ENCODE measurements around the gene BRD3OS.

BRD3OS gene

GRCh38 chr9:133993635-133994253 lies 31.5 kb upstream of the BRD3OS start:
- Mint-ChIP-seq H3K27ac (no peak overlapping the region), H3K4me1 (ENCODE audit: low read depth) (peaks cover 5% of the 10 kb centered on the region), H3K27me3 (peaks cover 24% of the 10 kb centered on the region), H3K36me3 (ENCODE audit: low read depth) (no peaks in the 10 kb centered on the region), H3K9me3 (no peaks in the 10 kb centered on the region), H3K4me3 (peak overlapping the region; percentile 61)
- DNase-seq, result no peak

DNA sequence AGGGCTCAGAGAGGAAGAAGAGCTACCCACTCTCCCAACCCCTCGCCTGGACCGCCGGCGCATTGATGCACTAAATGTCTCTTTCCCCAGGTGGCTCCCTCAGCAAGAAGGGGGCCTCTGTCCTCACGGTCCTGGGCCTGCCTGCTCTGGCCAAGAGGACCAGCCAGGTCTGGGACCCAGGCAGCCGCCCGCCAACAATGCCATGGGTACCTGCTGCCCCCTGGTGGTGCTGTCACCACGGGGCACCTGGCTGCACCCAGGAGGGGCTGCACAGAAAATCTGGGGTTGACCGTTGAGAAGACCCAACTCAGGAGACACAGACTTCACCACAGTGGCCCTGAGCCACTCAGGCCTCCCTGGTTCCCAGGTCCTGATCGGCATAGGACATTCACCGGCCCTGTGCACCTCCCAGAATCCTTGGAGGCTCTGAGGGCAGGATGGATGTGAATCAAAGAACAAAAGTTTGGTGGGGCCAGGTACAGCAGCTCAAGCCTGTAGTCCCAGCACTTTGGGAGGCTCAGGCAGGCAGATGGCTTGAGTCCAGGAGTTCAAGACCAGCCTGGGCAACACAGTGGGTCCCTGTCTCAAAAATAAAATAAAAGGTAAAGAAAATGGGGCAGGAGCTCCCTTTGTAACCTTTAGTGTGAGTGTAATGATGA lies 30.8 kb upstream of the BRD3OS start:
- DNase-seq, result peak; percentile 88
- Mint-ChIP-seq H3K27ac (no peak overlapping the region), H3K36me3 (ENCODE audit: low read depth) (no peaks in the 10 kb centered on the region), H3K4me1 (ENCODE audit: low read depth) (peaks cover 5% of the 10 kb centered on the region), H3K4me3 (no peak overlapping the region), H3K9me3 (no peaks in the 10 kb centered on the region), H3K27me3 (peaks cover 24% of the 10 kb centered on the region)

- Mint-ChIP-seq H3K27me3 (peaks cover 17% of the 10 kb centered on the region), H3K4me3 (no peak overlapping the region), H3K27ac (no peak overlapping the region), H3K9me3 (no peaks in the 10 kb centered on the region), H3K36me3 (ENCODE audit: low read depth) (no peaks in the 10 kb centered on the region), H3K4me1 (ENCODE audit: low read depth) (peaks cover 5% of the 10 kb centered on the region)
- no peak for DNase-seq
Measured at GRCh38 chr9:133995012-133995896, 30.0 kb upstream of the BRD3OS start.

- H3K4me1 Mint-ChIP-seq (ENCODE audit: low read depth), result peaks cover 3% of the 10 kb centered on the region
- no peak overlapping the region for H3K4me3 Mint-ChIP-seq
- DNase-seq, result no peak
- H3K27ac Mint-ChIP-seq, result no peak overlapping the region
- no peaks in the 10 kb centered on the region for H3K9me3 Mint-ChIP-seq
- H3K36me3 Mint-ChIP-seq (ENCODE audit: low read depth), result no peaks in the 10 kb centered on the region
- H3K27me3 Mint-ChIP-seq, result peaks cover 8% of the 10 kb centered on the region
Measured at GRCh38 chr9:133996531-133997520, 28.5 kb upstream of the BRD3OS start.

DNA sequence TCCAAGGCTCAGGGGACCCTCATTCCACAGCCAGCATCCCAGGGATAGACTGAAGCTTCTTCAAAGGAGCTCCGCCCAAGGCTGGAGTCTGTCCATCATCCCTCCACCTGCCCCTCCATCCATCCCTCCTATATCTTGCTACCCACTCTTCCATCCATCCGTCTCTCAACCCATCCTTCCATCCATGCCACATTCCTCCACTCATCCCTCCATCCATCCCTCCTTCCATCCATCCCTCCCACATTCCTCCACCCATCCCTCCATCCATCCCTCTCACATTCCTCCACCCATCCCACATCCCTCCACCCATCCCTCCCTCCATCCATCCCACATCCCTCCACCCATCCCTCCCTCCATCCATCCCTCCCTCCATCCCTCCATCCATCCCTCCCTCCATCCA lies 27.7 kb upstream of the BRD3OS start:
- DNase-seq, result no peak
- Mint-ChIP-seq H3K36me3 (ENCODE audit: low read depth) (no peaks in the 10 kb centered on the region), H3K27me3 (peaks cover 8% of the 10 kb centered on the region), H3K4me1 (ENCODE audit: low read depth) (peaks cover 3% of the 10 kb centered on the region), H3K27ac (no peak overlapping the region), H3K9me3 (no peaks in the 10 kb centered on the region), H3K4me3 (no peak overlapping the region)

DNA sequence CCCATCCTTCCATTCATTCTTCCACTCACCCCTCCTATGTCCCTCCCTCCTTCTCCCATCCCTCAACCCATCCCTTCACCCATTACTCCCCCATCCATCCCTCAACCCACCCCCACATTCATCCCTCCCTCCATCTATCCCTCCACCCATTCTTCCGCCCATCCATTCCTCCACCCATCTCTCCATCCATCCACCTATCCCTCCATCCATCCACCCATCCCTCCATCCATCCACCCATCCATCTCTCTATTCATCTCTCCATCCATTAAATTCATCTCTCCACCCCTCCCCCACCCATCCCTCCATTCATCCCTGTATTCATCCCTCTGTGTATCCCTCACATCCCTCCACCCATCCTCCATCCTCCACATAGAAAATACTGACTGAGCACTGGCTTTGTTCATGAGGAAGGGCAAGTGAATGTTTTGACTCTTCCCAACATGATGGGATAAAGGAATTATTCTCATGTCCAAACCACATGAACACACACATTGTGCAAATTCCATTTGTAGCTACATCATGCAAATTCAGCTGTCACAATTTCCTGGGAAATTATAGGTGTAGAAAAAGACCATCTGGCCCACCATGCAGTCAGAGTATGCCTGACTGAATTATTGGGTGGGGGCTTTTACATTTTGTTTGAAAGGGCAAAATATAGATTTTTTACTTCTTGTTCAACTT lies 26.2 kb upstream of the BRD3OS start:
- Mint-ChIP-seq H3K27ac (no peak overlapping the region), H3K4me1 (ENCODE audit: low read depth) (no peaks in the 10 kb centered on the region), H3K27me3 (peaks cover 8% of the 10 kb centered on the region), H3K36me3 (ENCODE audit: low read depth) (no peaks in the 10 kb centered on the region), H3K9me3 (no peaks in the 10 kb centered on the region), H3K4me3 (no peak overlapping the region)
- DNase-seq, result no peak

DNA sequence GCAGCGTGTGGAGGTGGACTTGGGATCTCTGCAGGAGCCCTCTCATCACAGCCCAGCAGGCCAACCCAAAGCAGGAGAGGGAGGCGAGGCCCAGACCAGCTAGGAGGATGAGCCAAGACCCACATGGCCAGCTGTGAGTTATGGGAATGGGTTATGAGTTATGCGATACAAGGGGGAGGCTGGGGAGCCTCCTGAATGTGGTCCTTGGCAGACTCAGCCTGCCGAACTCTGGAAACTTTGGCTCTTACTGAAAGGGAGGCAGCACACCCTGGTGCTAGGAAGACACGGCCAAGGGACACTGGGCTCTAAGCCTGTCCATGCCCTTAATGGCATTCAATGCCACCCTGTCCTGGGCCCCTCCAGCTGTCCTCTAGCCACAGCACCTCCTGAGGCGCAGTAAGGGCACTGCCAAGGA lies 25.4 kb upstream of the BRD3OS start:
- DNase-seq, result no peak
- no peaks in the 10 kb centered on the region for H3K4me1 Mint-ChIP-seq (ENCODE audit: low read depth)
- no peak overlapping the region for H3K4me3 Mint-ChIP-seq
- no peaks in the 10 kb centered on the region for H3K9me3 Mint-ChIP-seq
- H3K27ac Mint-ChIP-seq, result no peak overlapping the region
- H3K27me3 Mint-ChIP-seq, result peaks cover 4% of the 10 kb centered on the region
- H3K36me3 Mint-ChIP-seq (ENCODE audit: low read depth), result no peaks in the 10 kb centered on the region

- Mint-ChIP-seq H3K9me3 (no peaks in the 10 kb centered on the region), H3K27me3 (peaks cover 3% of the 10 kb centered on the region), H3K27ac (no peak overlapping the region), H3K36me3 (ENCODE audit: low read depth) (no peaks in the 10 kb centered on the region), H3K4me1 (ENCODE audit: low read depth) (no peaks in the 10 kb centered on the region), H3K4me3 (no peak overlapping the region)
- DNase-seq, result no peak
Measured at GRCh38 chr9:134002796-134003195, 22.5 kb upstream of the BRD3OS start.

DNA sequence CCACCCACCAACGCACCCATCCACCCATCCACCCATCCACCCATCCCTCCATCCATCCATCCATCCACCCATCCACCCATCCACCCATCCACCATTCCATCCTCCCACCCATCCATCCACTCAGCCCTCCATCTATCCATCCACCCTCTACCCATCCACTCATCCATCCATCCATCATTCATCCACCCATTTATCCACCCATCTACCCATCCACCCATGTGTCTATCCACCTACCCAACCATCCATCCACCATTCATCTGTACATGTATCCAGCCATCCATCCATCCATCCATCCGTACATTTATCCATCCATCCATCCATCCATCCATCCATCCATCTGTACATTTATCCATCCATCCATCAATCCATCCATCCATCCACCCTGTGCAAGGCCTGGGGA lies 22.0 kb upstream of the BRD3OS start:
- peaks cover 3% of the 10 kb centered on the region for H3K27me3 Mint-ChIP-seq
- H3K4me3 Mint-ChIP-seq, result no peak overlapping the region
- DNase-seq, result no peak
- no peaks in the 10 kb centered on the region for H3K9me3 Mint-ChIP-seq
- H3K36me3 Mint-ChIP-seq (ENCODE audit: low read depth), result no peaks in the 10 kb centered on the region
- H3K27ac Mint-ChIP-seq, result no peak overlapping the region
- H3K4me1 Mint-ChIP-seq (ENCODE audit: low read depth), result no peaks in the 10 kb centered on the region

DNA sequence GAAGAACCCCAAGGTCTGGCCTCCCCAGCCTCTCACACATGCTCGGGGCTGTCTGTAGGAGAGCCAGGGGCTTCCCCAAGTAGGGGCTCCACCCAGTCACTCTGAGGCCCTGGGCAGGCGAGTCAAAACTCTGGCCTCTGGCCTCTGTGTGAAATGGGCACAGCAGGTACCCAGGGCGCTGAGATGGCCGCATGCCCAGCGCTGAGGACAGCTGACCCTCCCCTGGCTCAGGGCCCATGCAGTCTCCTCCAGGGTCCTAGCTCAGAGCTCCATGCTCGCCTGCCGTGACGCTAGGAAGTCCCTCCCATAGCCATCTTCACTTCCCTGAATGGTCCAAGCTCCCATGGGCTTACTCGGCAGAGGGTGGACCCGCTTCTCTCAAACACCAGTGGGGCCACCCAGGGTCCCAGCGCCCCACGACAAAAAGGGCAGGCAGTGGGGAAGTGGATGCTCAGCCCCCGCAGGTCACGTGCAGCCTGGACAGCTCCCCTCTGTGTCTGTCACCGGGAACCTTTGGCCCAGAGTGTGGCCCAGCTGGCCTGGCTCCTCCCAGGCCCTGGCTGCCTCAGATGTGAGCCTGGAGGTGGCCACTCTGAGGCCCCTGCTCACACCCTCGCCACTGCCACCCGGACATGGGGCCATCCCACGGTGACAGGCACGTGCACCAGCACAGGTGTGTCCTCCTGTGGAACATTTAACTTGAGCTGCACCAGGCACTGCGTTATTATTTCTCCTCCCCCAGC lies 21.0 kb upstream of the BRD3OS start:
- H3K36me3 Mint-ChIP-seq (ENCODE audit: low read depth), result no peaks in the 10 kb centered on the region
- H3K4me3 Mint-ChIP-seq, result no peak overlapping the region
- peaks cover 3% of the 10 kb centered on the region for H3K27me3 Mint-ChIP-seq
- no peak overlapping the region for H3K27ac Mint-ChIP-seq
- DNase-seq, result no peak
- no peaks in the 10 kb centered on the region for H3K4me1 Mint-ChIP-seq (ENCODE audit: low read depth)
- no peaks in the 10 kb centered on the region for H3K9me3 Mint-ChIP-seq

DNA sequence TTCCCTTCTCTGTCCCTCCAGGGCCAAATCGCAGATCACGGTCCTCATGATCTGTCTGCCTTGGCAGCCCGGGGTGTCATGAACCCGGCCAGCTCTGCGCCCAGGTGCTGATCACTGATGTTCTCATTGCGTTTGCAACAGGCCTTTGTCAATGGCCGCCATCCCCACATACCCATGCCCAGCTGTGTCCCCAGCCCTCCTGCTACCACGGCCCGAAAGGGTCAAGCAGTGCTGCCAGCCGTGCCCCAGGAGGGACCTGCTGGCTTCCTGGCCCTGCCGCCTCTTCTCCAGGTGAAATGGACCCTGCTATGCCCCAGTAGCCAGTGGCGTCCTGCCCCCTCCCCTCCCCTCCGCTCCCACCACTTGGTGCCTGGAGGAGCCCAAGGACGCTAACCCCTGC lies 20.4 kb upstream of the BRD3OS start:
- Mint-ChIP-seq H3K27ac (no peak overlapping the region), H3K4me1 (ENCODE audit: low read depth) (no peaks in the 10 kb centered on the region), H3K27me3 (peaks cover 3% of the 10 kb centered on the region), H3K36me3 (ENCODE audit: low read depth) (no peaks in the 10 kb centered on the region), H3K9me3 (no peaks in the 10 kb centered on the region), H3K4me3 (no peak overlapping the region)
- DNase-seq, result no peak

- no peak overlapping the region for H3K27ac Mint-ChIP-seq
- no peaks in the 10 kb centered on the region for H3K36me3 Mint-ChIP-seq (ENCODE audit: low read depth)
- no peaks in the 10 kb centered on the region for H3K9me3 Mint-ChIP-seq
- peaks cover 3% of the 10 kb centered on the region for H3K27me3 Mint-ChIP-seq
- no peak for DNase-seq
- H3K4me1 Mint-ChIP-seq (ENCODE audit: low read depth), result no peaks in the 10 kb centered on the region
- H3K4me3 Mint-ChIP-seq, result no peak overlapping the region
Measured at GRCh38 chr9:134005381-134005780, 19.9 kb upstream of the BRD3OS start.

GRCh38 chr9:134007150-134007549 lies 18.1 kb upstream of the BRD3OS start:
- no peaks in the 10 kb centered on the region for H3K4me1 Mint-ChIP-seq (ENCODE audit: low read depth)

More at GRCh38 chr9:134007150-134007549, 18.1 kb upstream of the BRD3OS start:
- peaks cover 4% of the 10 kb centered on the region for H3K36me3 Mint-ChIP-seq (ENCODE audit: low read depth)
- DNase-seq, result no peak
- H3K27ac Mint-ChIP-seq, result no peak overlapping the region
- no peak overlapping the region for H3K4me3 Mint-ChIP-seq
- H3K9me3 Mint-ChIP-seq, result no peaks in the 10 kb centered on the region
- peaks cover 3% of the 10 kb centered on the region for H3K27me3 Mint-ChIP-seq
